HepG2 (cell line): ENCODE data around the gene SCNM1. TPM values are rescaled to one million over a fixed set of nuclear protein-coding genes. Genes with fewer than 3 reads are reported as not detected.

Experiments
- ATAC-seq: fragments of 200-7000 bp; cut with Tn5 transposase; 3 replicates; pipeline ENCODE4 v1.9.1; 2020; ENCODE audit warnings: mild to moderate bottlenecking, moderate library complexity
- BruUV-seq: library from RNA; stranded (reverse); fragments of 400-500 nt; replicated peaks from 2 replicates; lab custom pipeline; 2021; lab: Mats Ljungman, UMichigan
- CTCF ChIA-PET: fragments of 300-600 bp; formaldehyde crosslinking; extraction: SDS; loops from one replicate; lab custom pipeline; 2021; ENCODE audit warnings: low total read pairs, inconsistent platforms, low intra/inter-chr PET ratio; lab: Yijun Ruan, JAX
- POLR2A ChIA-PET: fragments of 350-600 bp; sonication (Branson Sonifier 250); formaldehyde crosslinking; loops from one replicate; lab custom pipeline; 2020; ENCODE audit warnings: antibody characterized with exemption, inconsistent platforms; lab: Yijun Ruan, JAX
- DNase-seq: peaks from one replicate; pipeline ENCODE4 v3.0.0-alpha.2; 2015; ENCODE audit warnings: low spot score
- FAIRE-seq: peaks from 3 replicates; lab custom pipeline; 2011; peaks lifted over from hg19 to GRCh38; lab: Jason Lieb, UNC
- H2AFZ ChIP-seq: one replicate; pipeline ENCODE4 v1.6.1; 2011; ENCODE audit warnings: low read length, inconsistent platforms
- H3K27ac ChIP-seq: fragments of 300-600 bp; 3 replicates; pipeline ENCODE4 v1.8.0; 2011; ENCODE audit warnings: mixed run types, mild to moderate bottlenecking, mixed read lengths, low read length, inconsistent platforms; ENCODE audit not compliant: insufficient read depth; ENCODE audit errors: extremely low read length
- H3K27me3 ChIP-seq, 2 experiments: fragments of 200-600 bp in 1 of 2; 2 replicates in 1 of 2; 3 replicates in 1 of 2; pipeline versions ENCODE4 v1.6.0 to v1.8.0; 2011; ENCODE audit warnings: low read length in 2 of 2, mild to moderate bottlenecking in 2 of 2, moderate library complexity in 2 of 2, inconsistent platforms in 1 of 2; ENCODE audit not compliant: insufficient read depth in 2 of 2, control insufficient read depth in 1 of 2
- H3K36me3 ChIP-seq, 2 experiments: fragments of 200-600 bp in 1 of 2; replicated peaks in 1 of 2; 2 replicates in 1 of 2; 3 replicates in 1 of 2; pipeline versions ENCODE4 v1.5.1 to v1.8.0; 2011; ENCODE audit warnings: low read length in 2 of 2, inconsistent platforms in 1 of 2; ENCODE audit not compliant: insufficient read depth in 2 of 2, control insufficient read depth in 1 of 2
- H3K4me1 ChIP-seq: 2 replicates; pipeline ENCODE4 v1.5.1; 2012; ENCODE audit warnings: low read length, inconsistent platforms; ENCODE audit not compliant: insufficient read depth
- H3K4me2 ChIP-seq: 2 replicates; pipeline ENCODE4 v1.6.0; 2011; ENCODE audit warnings: low read depth, low read length, inconsistent platforms
- H3K4me3 ChIP-seq, 3 experiments: fragments of 200-600 bp in 1 of 3; sonication (generic), shearing (Covaris generic) in 1 of 3; replicated peaks in 1 of 3; 2 replicates each; pipeline ENCODE4 v1.5.1; 2011 to 2016; ENCODE audit warnings: low read length in 3 of 3, inconsistent platforms in 2 of 3, low read depth in 2 of 3, mild to moderate bottlenecking in 2 of 3, control low read depth in 1 of 3, mixed read lengths in 1 of 3; ENCODE audit not compliant: insufficient read depth in 1 of 3
- H3K79me2 ChIP-seq: one replicate; pipeline ENCODE4 v1.6.1; 2011; ENCODE audit warnings: low read length, inconsistent platforms; ENCODE audit not compliant: insufficient read depth
- H3K9ac ChIP-seq: 2 replicates; pipeline ENCODE4 v1.6.0; 2011; ENCODE audit warnings: mild to moderate bottlenecking, low read depth, low read length, inconsistent platforms; ENCODE audit not compliant: insufficient read depth
- H3K9me3 ChIP-seq: 2 replicates; pipeline ENCODE4 v1.5.1; 2012; ENCODE audit warnings: mild to moderate bottlenecking, low read length
- H4K20me1 ChIP-seq: 2 replicates; pipeline ENCODE4 v1.6.0; 2011; ENCODE audit warnings: inconsistent platforms, mild to moderate bottlenecking, low read length, moderate library complexity; ENCODE audit not compliant: insufficient read depth
- GZF1 ChIP-seq: sonication (generic); formaldehyde crosslinking; IDR thresholded peaks from 2 replicates; pipeline ENCODE4 v1.5.1; 2020; ENCODE audit warnings: mild to moderate bottlenecking, missing genetic modification reagents
- NFRKB ChIP-seq: fragments of 450-650 bp; IDR thresholded peaks from 2 replicates; pipeline ENCODE4 v1.6.1; 2017
- RBM22 ChIP-seq: fragments of 200-400 bp; formaldehyde crosslinking; optimal IDR thresholded peaks from 2 replicates; pipeline ENCODE3; 2017; ENCODE audit warnings: mild to moderate bottlenecking, low read length, moderate library complexity
- SAFB2 ChIP-seq: sonication (generic); formaldehyde crosslinking; IDR thresholded peaks from 2 replicates; pipeline ENCODE4 v1.5.1; 2020; ENCODE audit warnings: missing genetic modification reagents, low read depth, mild to moderate bottlenecking, borderline replicate concordance
- TBX3 ChIP-seq: fragments of 450-650 bp; IDR thresholded peaks from 2 replicates; pipeline ENCODE4 v1.6.1; 2017; ENCODE audit warnings: antibody characterized with exemption, mild to moderate bottlenecking, inconsistent platforms, borderline replicate concordance
- UBTF ChIP-seq: sonication (generic); formaldehyde crosslinking; IDR thresholded peaks from 2 replicates; pipeline ENCODE4 v1.4.0; 2020; ENCODE audit warnings: mild to moderate bottlenecking, missing genetic modification reagents
- ZFP90 ChIP-seq: sonication (generic); formaldehyde crosslinking; IDR thresholded peaks from 2 replicates; pipeline ENCODE4 v1.8.0; 2022; ENCODE audit warnings: missing genetic modification reagents, mild to moderate bottlenecking, inconsistent platforms, borderline replicate concordance
- ZNF136 ChIP-seq: sonication (generic); formaldehyde crosslinking; IDR thresholded peaks from 2 replicates; pipeline ENCODE4 v1.8.1; 2022; ENCODE audit warnings: low read depth, mild to moderate bottlenecking, moderate library complexity, missing genetic modification reagents
- ZNF263 ChIP-seq: sonication (generic); formaldehyde crosslinking; IDR thresholded peaks from 2 replicates; pipeline ENCODE4 v1.4.0; 2020; ENCODE audit warnings: missing genetic modification reagents
- ZNF292 ChIP-seq: sonication (generic); formaldehyde crosslinking; IDR thresholded peaks from 2 replicates; pipeline ENCODE4 v1.8.1; 2022; ENCODE audit warnings: mild to moderate bottlenecking, low read depth, missing genetic modification reagents, borderline replicate concordance
- ZNF558 ChIP-seq: sonication (generic); formaldehyde crosslinking; IDR thresholded peaks from 2 replicates; pipeline ENCODE4 v1.9.0; 2022; ENCODE audit warnings: mild to moderate bottlenecking, missing genetic modification reagents, borderline replicate concordance
- ZNF672 ChIP-seq: sonication (generic); formaldehyde crosslinking; IDR thresholded peaks from 2 replicates; pipeline ENCODE4 v1.8.1; 2022; ENCODE audit warnings: missing genetic modification reagents
- ZNF710 ChIP-seq: sonication (generic); formaldehyde crosslinking; IDR thresholded peaks from 2 replicates; pipeline ENCODE4 v1.5.0; 2020; ENCODE audit warnings: mild to moderate bottlenecking, missing genetic modification reagents, borderline replicate concordance
- ZNF720 ChIP-seq: sonication (generic); formaldehyde crosslinking; IDR thresholded peaks from 2 replicates; pipeline ENCODE4 v1.4.0; 2020; ENCODE audit warnings: missing genetic modification reagents
- ZSCAN12 ChIP-seq: sonication (generic); formaldehyde crosslinking; IDR thresholded peaks from 2 replicates; pipeline ENCODE4 v1.9.0; 2021; ENCODE audit warnings: mild to moderate bottlenecking, missing genetic modification reagents
- WGBS: methylation state at CpG from one replicate; pipeline ENCODE4 v1.1.6; 2017; ENCODE audit warnings: low lambda C conversion rate; 5-methylcytosine and 5-hydroxymethylcytosine counted together
- in situ Hi-C: cut with HindIII; loops from 2 replicates; pipeline ENCODE4 v1.10.0; 2017; ENCODE audit warnings: low pct_unique_long_range_greater_than_20kb; ENCODE audit not compliant: extremely low pct_ligation_motif_present
- intact Hi-C: fragments of 100-400 bp; cut with micrococcal nuclease; formaldehyde crosslinking; loops from one replicate; pipeline ENCODE4 v1.10.0; 2022; ENCODE audit not compliant: unreplicated experiment
- polyA plus RNA-seq, 8 experiments: library from polyadenylated mRNA; depleted of rRNA in 3 of 8; stranded (reverse) in 7 of 8; unstranded in 1 of 8; fragments of >200 nt; fragmentation: Illumina TruSeq in 4 of 8; extraction: Trizol in 4 of 8; gene quantifications; 2 replicates each; pipeline versions ENCODE4 v1.2.1 to v1.2.3, GENCODE V29; 2011 to 2016; ENCODE audit warnings: low read depth in 4 of 8, missing spikeins in 1 of 8, mixed read lengths in 1 of 8; ENCODE audit not compliant: insufficient read depth in 1 of 8
- total RNA-seq, 5 experiments: library from RNA; depleted of rRNA; stranded (reverse); fragments of >200 nt; fragmentation: Illumina TruSeq; extraction: Trizol; gene quantifications; 2 replicates each; pipeline ENCODE4 v1.2.3, GENCODE V29; 2016; ENCODE audit warnings: low read depth in 1 of 5
- TF ChIP-seq, protein P1 (sequence below): sonication (generic); formaldehyde crosslinking; IDR thresholded peaks from 2 replicates; pipeline ENCODE4 v1.5.1; 2020; ENCODE audit warnings: mild to moderate bottlenecking, missing genetic modification reagents, borderline replicate concordance

Gene SCNM1
- total and polyA plus RNA-seq, 2 of the 13 experiments (the other 11 are each of a cell fraction or from before 2014, with no cell fraction given) = 16.3 to 31.5 TPM

DNA sequence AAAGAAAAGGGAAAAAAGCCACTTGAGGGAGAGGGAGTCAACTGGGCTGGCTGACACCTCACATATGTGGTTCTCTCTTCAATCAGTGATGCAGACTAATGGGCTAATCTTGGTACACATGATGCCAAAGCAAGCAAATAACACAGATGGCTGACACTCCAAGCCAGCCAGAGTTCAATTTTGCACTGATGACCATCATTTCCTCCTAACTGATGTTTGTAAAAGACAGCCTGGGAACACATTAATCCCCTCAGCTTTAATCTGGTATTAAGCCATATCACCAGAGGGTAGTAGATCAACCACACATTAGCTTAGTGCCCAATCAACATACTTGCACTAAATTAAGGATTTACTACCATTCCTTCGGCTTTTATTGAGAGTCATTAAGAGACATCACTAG lies 21.3 kb downstream of the SCNM1 start:
- Histone ChIP-seq H3K9me3 (no peaks in the 10 kb centered on the region), H3K4me2 (no peak overlapping the region), H4K20me1 (no peaks in the 10 kb centered on the region), H3K36me3 (peaks cover 5 to 24% of the 10 kb centered on the region in 2 experiments), H3K4me3 (no peak overlapping the region), H3K9ac (no peak overlapping the region), H3K4me1 (peaks cover 29% of the 10 kb centered on the region), H3K27ac (no peak overlapping the region), H2AFZ (no peak overlapping the region), H3K27me3 (no peaks in the 10 kb centered on the region), H3K79me2 (peaks cover 15% of the 10 kb centered on the region)
- 97% methylated on average over 1 of the region's 1 CpG for WGBS
- FAIRE-seq = no peak
- no TSS peak for BruUV-seq
- DNase-seq = no peak
- ATAC-seq = no peak
- ChIA-PET CTCF (no interaction called here), POLR2A (no interaction called here)
- intact Hi-C loops (no loop called here), in situ Hi-C loops (no loop called here)
- TF ChIP-seq ZNF720 (CRISPR knock-in tag) = no peak
- no peak for TF ChIP-seq UBTF (CRISPR knock-in tag)
- TF ChIP-seq ZNF710 (CRISPR knock-in tag) = no peak
- TF ChIP-seq ZNF263 (CRISPR knock-in tag) = no peak
- no peak for TF ChIP-seq ZNF672 (CRISPR knock-in tag)
- TF ChIP-seq ZNF558 (CRISPR knock-in tag) = no peak
- no peak for TF ChIP-seq GZF1 (CRISPR knock-in tag)
- no peak for TF ChIP-seq NFRKB
- TF ChIP-seq, protein P1, sequence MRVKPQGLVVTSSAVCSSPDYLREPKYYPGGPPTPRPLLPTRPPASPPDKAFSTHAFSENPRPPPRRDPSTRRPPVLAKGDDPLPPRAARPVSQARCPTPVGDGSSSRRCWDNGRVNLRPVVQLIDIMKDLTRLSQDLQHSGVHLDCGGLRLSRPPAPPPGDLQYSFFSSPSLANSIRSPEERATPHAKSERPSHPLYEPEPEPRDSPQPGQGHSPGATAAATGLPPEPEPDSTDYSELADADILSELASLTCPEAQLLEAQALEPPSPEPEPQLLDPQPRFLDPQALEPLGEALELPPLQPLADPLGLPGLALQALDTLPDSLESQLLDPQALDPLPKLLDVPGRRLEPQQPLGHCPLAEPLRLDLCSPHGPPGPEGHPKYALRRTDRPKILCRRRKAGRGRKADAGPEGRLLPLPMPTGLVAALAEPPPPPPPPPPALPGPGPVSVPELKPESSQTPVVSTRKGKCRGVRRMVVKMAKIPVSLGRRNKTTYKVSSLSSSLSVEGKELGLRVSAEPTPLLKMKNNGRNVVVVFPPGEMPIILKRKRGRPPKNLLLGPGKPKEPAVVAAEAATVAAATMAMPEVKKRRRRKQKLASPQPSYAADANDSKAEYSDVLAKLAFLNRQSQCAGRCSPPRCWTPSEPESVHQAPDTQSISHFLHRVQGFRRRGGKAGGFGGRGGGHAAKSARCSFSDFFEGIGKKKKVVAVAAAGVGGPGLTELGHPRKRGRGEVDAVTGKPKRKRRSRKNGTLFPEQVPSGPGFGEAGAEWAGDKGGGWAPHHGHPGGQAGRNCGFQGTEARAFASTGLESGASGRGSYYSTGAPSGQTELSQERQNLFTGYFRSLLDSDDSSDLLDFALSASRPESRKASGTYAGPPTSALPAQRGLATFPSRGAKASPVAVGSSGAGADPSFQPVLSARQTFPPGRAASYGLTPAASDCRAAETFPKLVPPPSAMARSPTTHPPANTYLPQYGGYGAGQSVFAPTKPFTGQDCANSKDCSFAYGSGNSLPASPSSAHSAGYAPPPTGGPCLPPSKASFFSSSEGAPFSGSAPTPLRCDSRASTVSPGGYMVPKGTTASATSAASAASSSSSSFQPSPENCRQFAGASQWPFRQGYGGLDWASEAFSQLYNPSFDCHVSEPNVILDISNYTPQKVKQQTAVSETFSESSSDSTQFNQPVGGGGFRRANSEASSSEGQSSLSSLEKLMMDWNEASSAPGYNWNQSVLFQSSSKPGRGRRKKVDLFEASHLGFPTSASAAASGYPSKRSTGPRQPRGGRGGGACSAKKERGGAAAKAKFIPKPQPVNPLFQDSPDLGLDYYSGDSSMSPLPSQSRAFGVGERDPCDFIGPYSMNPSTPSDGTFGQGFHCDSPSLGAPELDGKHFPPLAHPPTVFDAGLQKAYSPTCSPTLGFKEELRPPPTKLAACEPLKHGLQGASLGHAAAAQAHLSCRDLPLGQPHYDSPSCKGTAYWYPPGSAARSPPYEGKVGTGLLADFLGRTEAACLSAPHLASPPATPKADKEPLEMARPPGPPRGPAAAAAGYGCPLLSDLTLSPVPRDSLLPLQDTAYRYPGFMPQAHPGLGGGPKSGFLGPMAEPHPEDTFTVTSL (CRISPR knock-in tag) = no peak
- TF ChIP-seq TBX3 = no peak
- TF ChIP-seq RBM22 = no peak
- TF ChIP-seq ZFP90 = no peak
- TF ChIP-seq ZNF292 (CRISPR knock-in tag) = no peak
- no peak for TF ChIP-seq SAFB2 (CRISPR knock-in tag)
- no peak for TF ChIP-seq ZNF136 (CRISPR knock-in tag)
- TF ChIP-seq ZSCAN12 = no peak
